ENCODE measurements around the gene PDE4A. TPM values are rescaled to one million over a fixed set of nuclear protein-coding genes. Genes with fewer than 3 reads are reported as not detected.
A peak's percentile ranks its signal among the peaks of the same experiment; 100 is the strongest.

PDE4A gene
- total RNA-seq, 1 experiment from 2014 or later, result 3.7 TPM

GRCh38 chr19:10390652-10391286 is 29.6 kb upstream of the PDE4A start:
- Mint-ChIP-seq H3K27ac (ENCODE audit: unreplicated experiment) (no peak overlapping the region), H3K9me3 (ENCODE audit: unreplicated experiment) (no peaks in the 10 kb centered on the region), H3K4me1 (ENCODE audit: low read depth, unreplicated experiment) (no peaks in the 10 kb centered on the region), H3K4me3 (ENCODE audit: unreplicated experiment) (no peak overlapping the region), H3K36me3 (ENCODE audit: insufficient read depth, unreplicated experiment) (peaks cover 41% of the 10 kb centered on the region), H3K27me3 (ENCODE audit: insufficient read depth, unreplicated experiment) (no peaks in the 10 kb centered on the region)
- Histone ChIP-seq H3K36me3 (ENCODE audit: control insufficient read depth, insufficient read depth, low read length) (peaks cover 2% of the 10 kb centered on the region; the same call in 1 of the 2 replicates), H3K9me3 (no peaks in the 10 kb centered on the region), H3K4me1 (no peaks in the 10 kb centered on the region), H3K27me3 (replicated peaks; ENCODE audit: control insufficient read depth, insufficient read depth, low read length) (no peaks in the 10 kb centered on the region), H3K4me3 (ENCODE audit: low read depth, low read length) (no peak overlapping the region)
- CTCF ChIA-PET, result interaction anchor here (0.6 to 1.4 kb wide), 12 partner anchors 9 to 156 kb away, joined by 3 to 27 read pairs (median 4); partner anchors contain the start of genes CDC37, ICAM1, ICAM5 and MRPL4
- BruUV-seq (replicated peaks), result no TSS peak
- peak; percentile 78 to 83 for TF ChIP-seq CTCF (IDR thresholded peaks at IDR 0.05; ENCODE audit: insufficient read depth in 1 of 2, low read depth in 1 of 2, low read length in 1 of 2, severe bottlenecking in 1 of 2, unreplicated experiment in 1 of 2)
- DNase-seq, result peak; percentile 75 to 78
- POLR2A ChIA-PET, result interaction anchor here (0.6 to 0.9 kb wide), 2 partner anchors 13 to 99 kb away, joined by 6 read pairs; partner anchors contain the start of gene CDC37
- intact Hi-C loops (cut with micrococcal nuclease; ENCODE audit: unreplicated experiment), result loop anchor here (5.0 kb wide), 1 partner anchor 458 kb away; no protein-coding TSS in a partner anchor

- no TSS peak for BruUV-seq (replicated peaks)
- no peaks in the 10 kb centered on the region for H3K27me3 Mint-ChIP-seq (ENCODE audit: insufficient read depth, unreplicated experiment)
Measured at GRCh38 chr19:10392120-10392519, 28.2 kb upstream of the PDE4A start.

GRCh38 chr19:10393137-10393536 is 27.2 kb upstream of the PDE4A start:
- no peak for DNase-seq
- H3K27me3 ChIP-seq (replicated peaks; ENCODE audit: control insufficient read depth, insufficient read depth, low read length), result no peaks in the 10 kb centered on the region
- no peak overlapping the region for H3K4me3 ChIP-seq (ENCODE audit: low read depth, low read length)
- no peaks in the 10 kb centered on the region for H3K4me1 Mint-ChIP-seq (ENCODE audit: low read depth, unreplicated experiment)
- H3K9me3 Mint-ChIP-seq (ENCODE audit: unreplicated experiment), result no peaks in the 10 kb centered on the region
- TF ChIP-seq CTCF (IDR thresholded peaks at IDR 0.05; ENCODE audit: insufficient read depth in 1 of 2, low read depth in 1 of 2, low read length in 1 of 2, severe bottlenecking in 1 of 2, unreplicated experiment in 1 of 2), result no peak
- H3K27me3 Mint-ChIP-seq (ENCODE audit: insufficient read depth, unreplicated experiment), result no peaks in the 10 kb centered on the region
- intact Hi-C loops (cut with micrococcal nuclease; ENCODE audit: unreplicated experiment), result loop anchor here (5.0 kb wide), 1 partner anchor 461 kb away; no protein-coding TSS in a partner anchor
- ChIA-PET CTCF (no interaction called here), POLR2A (no interaction called here)
- BruUV-seq (replicated peaks), result no TSS peak
- no peaks in the 10 kb centered on the region for H3K4me1 ChIP-seq
- H3K27ac Mint-ChIP-seq (ENCODE audit: unreplicated experiment), result no peak overlapping the region
- H3K4me3 Mint-ChIP-seq (ENCODE audit: unreplicated experiment), result no peak overlapping the region
- no peaks in the 10 kb centered on the region for H3K9me3 ChIP-seq
- H3K36me3 ChIP-seq (ENCODE audit: control insufficient read depth, insufficient read depth, low read length), result peaks cover 2% of the 10 kb centered on the region; the same call in 1 of the 2 replicates
- H3K36me3 Mint-ChIP-seq (ENCODE audit: insufficient read depth, unreplicated experiment), result peaks cover 62% of the 10 kb centered on the region

More at GRCh38 chr19:10392120-10392519, 28.2 kb upstream of the PDE4A start:
- no peaks in the 10 kb centered on the region for H3K4me1 Mint-ChIP-seq (ENCODE audit: low read depth, unreplicated experiment)
- CTCF ChIA-PET, result interaction anchor here (0.7 kb wide), 1 partner anchor 272 kb away, joined by 3 read pairs; no protein-coding TSS in a partner anchor
- H3K4me3 ChIP-seq (ENCODE audit: low read depth, low read length), result no peak overlapping the region
- intact Hi-C loops (cut with micrococcal nuclease; ENCODE audit: unreplicated experiment), result loop anchor here (5.0 kb wide), 1 partner anchor 460 kb away; no protein-coding TSS in a partner anchor
- no peaks in the 10 kb centered on the region for H3K27me3 ChIP-seq (replicated peaks; ENCODE audit: control insufficient read depth, insufficient read depth, low read length)
- H3K36me3 ChIP-seq (ENCODE audit: control insufficient read depth, insufficient read depth, low read length), result peaks cover 2% of the 10 kb centered on the region; the same call in 1 of the 2 replicates
- no peak for DNase-seq
- H3K27ac Mint-ChIP-seq (ENCODE audit: unreplicated experiment), result no peak overlapping the region
- no peak overlapping the region for H3K4me3 Mint-ChIP-seq (ENCODE audit: unreplicated experiment)
- H3K9me3 ChIP-seq, result no peaks in the 10 kb centered on the region
- H3K4me1 ChIP-seq, result no peaks in the 10 kb centered on the region
- POLR2A ChIA-PET, result no interaction called here
- TF ChIP-seq CTCF (IDR thresholded peaks at IDR 0.05; ENCODE audit: insufficient read depth in 1 of 2, low read depth in 1 of 2, low read length in 1 of 2, severe bottlenecking in 1 of 2, unreplicated experiment in 1 of 2), result no peak
- H3K9me3 Mint-ChIP-seq (ENCODE audit: unreplicated experiment), result no peaks in the 10 kb centered on the region
- peaks cover 52% of the 10 kb centered on the region for H3K36me3 Mint-ChIP-seq (ENCODE audit: insufficient read depth, unreplicated experiment)
